ENCODE measurements around the gene EIF3I. TPM values are rescaled to one million over a fixed set of nuclear protein-coding genes. Genes with fewer than 3 reads are reported as not detected.

The EIF3I gene
- total and polyA plus RNA-seq, 2 of the 13 experiments (the other 11 are each of a cell fraction or from before 2014, with no cell fraction given), result 210 to 223 TPM

DNA sequence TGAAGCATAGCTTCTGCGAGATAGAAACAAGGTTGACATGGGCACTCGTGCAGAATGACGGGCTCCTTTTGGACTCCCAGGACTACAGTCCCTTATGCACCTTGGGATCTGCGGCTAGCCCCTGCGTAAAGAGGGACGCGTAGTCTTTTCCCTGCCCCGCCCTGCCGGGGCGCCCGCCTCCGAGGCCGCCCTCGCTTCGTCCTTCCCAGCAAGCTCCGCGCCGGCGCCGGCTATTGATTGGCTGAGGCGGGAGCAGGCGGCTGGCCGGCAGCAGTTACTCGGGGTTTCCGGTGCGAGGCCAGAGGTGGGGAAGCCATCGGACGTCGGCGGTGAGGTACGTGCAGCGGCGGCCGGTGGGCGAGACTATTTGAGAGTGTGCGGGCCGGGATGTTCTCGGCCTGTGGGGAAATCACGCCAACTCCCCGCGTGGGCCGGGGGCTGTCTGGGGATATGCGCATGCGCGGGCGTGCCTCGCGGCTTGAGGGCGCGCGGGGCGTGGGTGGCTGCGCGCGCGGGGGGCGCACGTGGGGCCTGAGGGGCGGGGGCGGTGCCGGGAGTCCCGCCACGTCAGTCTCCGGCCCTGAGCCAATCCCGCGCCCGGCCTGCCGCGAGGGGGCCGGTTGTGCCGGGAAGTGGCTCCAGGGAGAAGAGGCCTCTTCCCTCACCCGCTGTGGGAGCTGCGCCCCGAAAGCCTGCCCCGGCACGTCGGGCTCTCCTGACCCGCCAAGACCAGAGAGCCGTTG is 42.6 kb upstream of the EIF3I start, which contains the start of gene TXLNA (continued):
- TF ChIP-seq ZNF180 (CRISPR knock-in tag; IDR thresholded peaks at IDR 0.05; ENCODE audit: borderline replicate concordance, low read depth) (no peak), ZNF703 (CRISPR knock-in tag; IDR thresholded peaks at IDR 0.05; ENCODE audit: borderline replicate concordance) (peak; percentile 69; the same call in 1 of the 2 replicates), ZNF34 (CRISPR knock-in tag; IDR thresholded peaks at IDR 0.05; ENCODE audit: borderline replicate concordance) (no peak), ZNF160 (CRISPR knock-in tag; IDR thresholded peaks at IDR 0.05) (no peak), NCOA1 (CRISPR knock-in tag; IDR thresholded peaks at IDR 0.05) (no peak; the same call in 1 of the 2 replicates), RFXANK (CRISPR knock-in tag; IDR thresholded peaks at IDR 0.05) (no peak), ZNF292 (CRISPR knock-in tag; IDR thresholded peaks at IDR 0.05; ENCODE audit: borderline replicate concordance, low read depth) (no peak), PPARG (CRISPR knock-in tag; conservative IDR thresholded peaks at IDR 0.05) (peak; percentile 56; the same call in 1 of the 2 replicates), ZIK1 (CRISPR knock-in tag; IDR thresholded peaks at IDR 0.05; ENCODE audit: borderline replicate concordance, low read depth) (peak; percentile 95; the same call in 1 of the 2 replicates), GZF1 (CRISPR knock-in tag; IDR thresholded peaks at IDR 0.05) (peak; percentile 50; the same call in 1 of the 2 replicates), ZNF644 (CRISPR knock-in tag; IDR thresholded peaks at IDR 0.05; ENCODE audit: low read depth) (no peak), NRL (CRISPR knock-in tag; IDR thresholded peaks at IDR 0.05; ENCODE audit: borderline replicate concordance) (peak; percentile 78), TCF12 (IDR thresholded peaks at IDR 0.05) (no peak), TCF12 (CRISPR knock-in tag; IDR thresholded peaks at IDR 0.05) (0 out of 2 replicates have a peak, but pooled peaks have one; percentile 15), PTBP1 (IDR thresholded peaks at IDR 0.05; ENCODE audit: low read depth, low read length, poor library complexity, severe bottlenecking) (no peak), ZNF660 (CRISPR knock-in tag; IDR thresholded peaks at IDR 0.05; ENCODE audit: borderline replicate concordance, low read depth) (no peak), KLF9 (CRISPR knock-in tag; IDR thresholded peaks at IDR 0.05; ENCODE audit: low read depth) (no peak), ZSCAN9 (CRISPR knock-in tag; IDR thresholded peaks at IDR 0.05; ENCODE audit: borderline replicate concordance) (peak; percentile 74; the same call in 1 of the 2 replicates), MXD4 (CRISPR knock-in tag; IDR thresholded peaks at IDR 0.05) (peak; percentile 67; the same call in 1 of the 2 replicates), ZNF256 (CRISPR knock-in tag; conservative IDR thresholded peaks at IDR 0.05) (no peak)
- TF ChIP-seq, protein P1, sequence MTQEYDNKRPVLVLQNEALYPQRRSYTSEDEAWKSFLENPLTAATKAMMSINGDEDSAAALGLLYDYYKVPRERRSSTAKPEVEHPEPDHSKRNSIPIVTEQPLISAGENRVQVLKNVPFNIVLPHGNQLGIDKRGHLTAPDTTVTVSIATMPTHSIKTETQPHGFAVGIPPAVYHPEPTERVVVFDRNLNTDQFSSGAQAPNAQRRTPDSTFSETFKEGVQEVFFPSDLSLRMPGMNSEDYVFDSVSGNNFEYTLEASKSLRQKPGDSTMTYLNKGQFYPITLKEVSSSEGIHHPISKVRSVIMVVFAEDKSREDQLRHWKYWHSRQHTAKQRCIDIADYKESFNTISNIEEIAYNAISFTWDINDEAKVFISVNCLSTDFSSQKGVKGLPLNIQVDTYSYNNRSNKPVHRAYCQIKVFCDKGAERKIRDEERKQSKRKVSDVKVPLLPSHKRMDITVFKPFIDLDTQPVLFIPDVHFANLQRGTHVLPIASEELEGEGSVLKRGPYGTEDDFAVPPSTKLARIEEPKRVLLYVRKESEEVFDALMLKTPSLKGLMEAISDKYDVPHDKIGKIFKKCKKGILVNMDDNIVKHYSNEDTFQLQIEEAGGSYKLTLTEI (CRISPR knock-in tag; conservative IDR thresholded peaks at IDR 0.05), result no peak
- TF ChIP-seq, protein P2, sequence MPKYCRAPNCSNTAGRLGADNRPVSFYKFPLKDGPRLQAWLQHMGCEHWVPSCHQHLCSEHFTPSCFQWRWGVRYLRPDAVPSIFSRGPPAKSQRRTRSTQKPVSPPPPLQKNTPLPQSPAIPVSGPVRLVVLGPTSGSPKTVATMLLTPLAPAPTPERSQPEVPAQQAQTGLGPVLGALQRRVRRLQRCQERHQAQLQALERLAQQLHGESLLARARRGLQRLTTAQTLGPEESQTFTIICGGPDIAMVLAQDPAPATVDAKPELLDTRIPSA (CRISPR knock-in tag; IDR thresholded peaks at IDR 0.05; ENCODE audit: borderline replicate concordance), result no peak
- TF ChIP-seq, protein P3, sequence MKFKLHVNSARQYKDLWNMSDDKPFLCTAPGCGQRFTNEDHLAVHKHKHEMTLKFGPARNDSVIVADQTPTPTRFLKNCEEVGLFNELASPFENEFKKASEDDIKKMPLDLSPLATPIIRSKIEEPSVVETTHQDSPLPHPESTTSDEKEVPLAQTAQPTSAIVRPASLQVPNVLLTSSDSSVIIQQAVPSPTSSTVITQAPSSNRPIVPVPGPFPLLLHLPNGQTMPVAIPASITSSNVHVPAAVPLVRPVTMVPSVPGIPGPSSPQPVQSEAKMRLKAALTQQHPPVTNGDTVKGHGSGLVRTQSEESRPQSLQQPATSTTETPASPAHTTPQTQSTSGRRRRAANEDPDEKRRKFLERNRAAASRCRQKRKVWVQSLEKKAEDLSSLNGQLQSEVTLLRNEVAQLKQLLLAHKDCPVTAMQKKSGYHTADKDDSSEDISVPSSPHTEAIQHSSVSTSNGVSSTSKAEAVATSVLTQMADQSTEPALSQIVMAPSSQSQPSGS (CRISPR knock-in tag; IDR thresholded peaks at IDR 0.05), result peak; percentile 68; the same call in 1 of the 2 replicates
- TF ChIP-seq, protein P4, sequence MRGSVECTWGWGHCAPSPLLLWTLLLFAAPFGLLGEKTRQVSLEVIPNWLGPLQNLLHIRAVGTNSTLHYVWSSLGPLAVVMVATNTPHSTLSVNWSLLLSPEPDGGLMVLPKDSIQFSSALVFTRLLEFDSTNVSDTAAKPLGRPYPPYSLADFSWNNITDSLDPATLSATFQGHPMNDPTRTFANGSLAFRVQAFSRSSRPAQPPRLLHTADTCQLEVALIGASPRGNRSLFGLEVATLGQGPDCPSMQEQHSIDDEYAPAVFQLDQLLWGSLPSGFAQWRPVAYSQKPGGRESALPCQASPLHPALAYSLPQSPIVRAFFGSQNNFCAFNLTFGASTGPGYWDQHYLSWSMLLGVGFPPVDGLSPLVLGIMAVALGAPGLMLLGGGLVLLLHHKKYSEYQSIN (CRISPR knock-in tag; IDR thresholded peaks at IDR 0.05; ENCODE audit: borderline replicate concordance), result no peak
- TF ChIP-seq, protein P5, sequence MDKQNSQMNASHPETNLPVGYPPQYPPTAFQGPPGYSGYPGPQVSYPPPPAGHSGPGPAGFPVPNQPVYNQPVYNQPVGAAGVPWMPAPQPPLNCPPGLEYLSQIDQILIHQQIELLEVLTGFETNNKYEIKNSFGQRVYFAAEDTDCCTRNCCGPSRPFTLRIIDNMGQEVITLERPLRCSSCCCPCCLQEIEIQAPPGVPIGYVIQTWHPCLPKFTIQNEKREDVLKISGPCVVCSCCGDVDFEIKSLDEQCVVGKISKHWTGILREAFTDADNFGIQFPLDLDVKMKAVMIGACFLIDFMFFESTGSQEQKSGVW (CRISPR knock-in tag; IDR thresholded peaks at IDR 0.05; ENCODE audit: borderline replicate concordance), result no peak

Data from HepG2 (cell line).